Measurements from ENCODE around the gene PUM1.

Gene PUM1

GRCh38 chr1:31031330-31032143, 34.0 kb downstream of the PUM1 start:
- DNase-seq (ENCODE audit: low read depth in 2 of 2, low spot score in 1 of 2), result no peak

- DNase-seq (ENCODE audit: low read depth in 2 of 2, low spot score in 1 of 2), result no peak
Measured at GRCh38 chr1:31029026-31029425, 36.5 kb downstream of the PUM1 start.

- no peak for DNase-seq (ENCODE audit: low read depth in 2 of 2, low spot score in 1 of 2)
Measured at GRCh38 chr1:31027693-31028526, 37.6 kb downstream of the PUM1 start.

- DNase-seq (ENCODE audit: low read depth in 2 of 2, low spot score in 1 of 2), result no peak
Measured at GRCh38 chr1:31022259-31022658, 43.3 kb downstream of the PUM1 start.

- no peak for DNase-seq (ENCODE audit: low read depth in 2 of 2, low spot score in 1 of 2)
Measured at GRCh38 chr1:31020007-31020790, 45.3 kb downstream of the PUM1 start.

DNA sequence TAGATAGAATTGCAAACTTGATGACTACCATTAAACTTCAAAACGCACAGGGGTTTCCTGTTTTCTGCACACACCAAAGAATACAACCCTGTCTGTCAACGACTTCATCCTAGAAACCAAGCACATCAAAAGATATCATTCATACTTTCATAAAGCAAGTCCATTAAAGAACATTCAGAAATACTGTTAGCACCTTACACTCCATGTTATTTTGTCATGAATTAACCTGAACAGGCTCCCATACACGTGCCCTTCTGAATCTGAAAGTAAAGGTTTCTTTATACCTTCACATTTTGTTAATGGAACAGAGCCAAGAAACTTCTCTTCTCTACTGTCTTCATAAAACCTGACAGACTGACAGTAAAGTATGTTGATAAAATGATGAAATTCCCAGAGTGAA, 46.1 kb downstream of the PUM1 start:
- no peak for DNase-seq (ENCODE audit: low read depth in 2 of 2, low spot score in 1 of 2)

DNA sequence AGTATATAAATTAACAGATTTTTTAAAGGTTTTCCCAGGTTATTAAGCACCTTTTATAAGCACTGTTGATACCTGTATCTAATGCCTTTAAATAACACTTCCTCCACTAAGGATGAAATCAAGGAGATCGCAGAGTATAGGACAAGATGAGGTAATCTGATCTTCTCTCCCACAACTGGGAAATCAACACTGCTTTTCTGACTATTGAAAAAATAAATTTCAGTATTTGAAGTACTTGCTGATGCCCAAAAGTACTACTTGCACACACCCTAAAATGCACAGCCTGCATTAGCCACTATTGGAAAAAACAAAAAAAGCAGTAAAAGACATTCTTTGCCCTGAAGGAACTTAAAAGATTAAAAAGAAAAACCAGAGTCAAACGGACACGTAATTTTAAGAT, 48.6 kb downstream of the PUM1 start:
- DNase-seq (ENCODE audit: low read depth in 2 of 2, low spot score in 1 of 2), result no peak

DNA sequence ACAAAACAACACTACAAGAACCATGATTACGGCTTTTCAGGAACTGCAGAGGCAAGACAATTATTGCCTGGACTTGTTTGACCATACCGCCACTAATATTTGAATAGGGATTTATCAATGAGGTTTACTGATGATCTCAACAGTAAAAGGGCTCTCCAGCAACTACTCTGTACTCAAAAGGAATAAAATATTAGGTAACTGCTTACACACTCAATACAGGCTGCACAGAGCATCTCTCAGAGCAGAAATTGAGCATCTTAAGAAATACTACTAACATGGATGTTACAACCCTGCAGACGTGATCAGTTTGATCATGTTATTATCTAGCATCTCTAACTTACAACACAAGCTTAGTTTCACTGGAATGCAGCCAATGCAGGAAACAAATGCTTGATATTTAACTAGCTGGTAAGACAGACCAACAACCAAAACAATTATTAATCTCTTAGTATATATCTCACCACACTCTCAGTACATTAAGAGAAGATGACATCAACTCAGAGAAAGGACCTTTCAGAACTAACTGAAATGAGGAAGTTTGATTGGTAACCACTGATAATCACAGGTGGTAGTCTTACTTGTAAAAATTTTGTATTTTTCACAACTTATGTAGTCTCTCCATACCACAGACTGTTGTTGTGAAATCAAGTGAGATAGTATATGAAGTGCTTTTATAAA, 52.2 kb downstream of the PUM1 start:
- DNase-seq (ENCODE audit: low read depth in 2 of 2, low spot score in 1 of 2), result no peak

GRCh38 chr1:31012210-31012924, 53.1 kb downstream of the PUM1 start:
- no peak for DNase-seq (ENCODE audit: low read depth in 2 of 2, low spot score in 1 of 2)

- DNase-seq (ENCODE audit: low read depth in 2 of 2, low spot score in 1 of 2), result no peak
Measured at GRCh38 chr1:31011719-31012118, 53.8 kb downstream of the PUM1 start.

GRCh38 chr1:31010086-31010989, 55.2 kb downstream of the PUM1 start:
- no peak for DNase-seq (ENCODE audit: low read depth in 2 of 2, low spot score in 1 of 2)

DNA sequence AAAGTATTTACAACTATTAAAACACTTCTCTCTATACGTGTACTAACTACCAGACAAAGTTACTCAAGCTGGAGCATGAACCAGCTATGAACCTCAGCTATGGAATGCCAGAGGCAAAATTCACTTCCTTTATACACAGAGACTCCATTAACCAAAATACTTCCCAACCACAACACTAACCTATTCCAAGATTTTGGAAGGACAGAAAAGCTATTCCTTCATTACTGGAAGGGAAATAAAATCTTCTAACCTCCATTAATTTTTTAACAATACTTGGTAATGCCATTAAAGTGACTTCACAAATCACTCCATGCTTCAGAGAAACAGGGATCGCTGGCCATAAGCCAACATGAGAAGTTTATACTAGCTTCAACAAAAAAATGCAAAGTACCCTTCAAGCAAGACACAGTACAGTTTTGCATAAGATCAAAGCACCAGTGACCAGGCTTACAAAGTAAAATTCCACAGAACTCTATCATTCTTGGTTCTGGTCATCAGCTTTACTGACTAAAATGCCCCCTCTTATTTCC, 58.0 kb downstream of the PUM1 start:
- DNase-seq (ENCODE audit: low read depth in 2 of 2, low spot score in 1 of 2), result no peak

GRCh38 chr1:31006747-31007146, 58.8 kb downstream of the PUM1 start:
- no peak for DNase-seq (ENCODE audit: low read depth in 2 of 2, low spot score in 1 of 2)

- no peak for DNase-seq (ENCODE audit: low read depth in 2 of 2, low spot score in 1 of 2)
Measured at GRCh38 chr1:31005617-31006166, 59.8 kb downstream of the PUM1 start.

- DNase-seq (ENCODE audit: low read depth in 2 of 2, low spot score in 1 of 2), result no peak
Measured at GRCh38 chr1:31005198-31005597, 60.3 kb downstream of the PUM1 start.

DNA sequence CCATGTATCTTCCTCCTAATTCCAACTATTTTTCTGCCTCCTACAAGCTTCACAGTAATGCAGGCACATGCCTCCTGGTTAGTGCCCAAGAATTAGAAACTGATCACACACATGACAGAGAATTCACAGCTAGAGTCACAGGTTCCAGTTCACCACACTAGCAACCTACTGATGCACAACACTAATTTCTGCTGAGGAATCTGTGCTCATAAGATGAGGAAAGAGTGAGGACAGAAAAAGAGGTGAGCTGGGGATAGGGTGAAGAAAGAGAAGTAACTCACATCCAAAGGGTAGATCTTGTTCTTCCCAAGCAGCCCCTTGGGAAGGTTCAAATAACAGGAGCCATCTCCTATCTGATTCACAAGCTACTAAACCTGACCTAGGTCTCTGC, 61.3 kb downstream of the PUM1 start:
- DNase-seq (ENCODE audit: low read depth in 2 of 2, low spot score in 1 of 2), result no peak

DNA sequence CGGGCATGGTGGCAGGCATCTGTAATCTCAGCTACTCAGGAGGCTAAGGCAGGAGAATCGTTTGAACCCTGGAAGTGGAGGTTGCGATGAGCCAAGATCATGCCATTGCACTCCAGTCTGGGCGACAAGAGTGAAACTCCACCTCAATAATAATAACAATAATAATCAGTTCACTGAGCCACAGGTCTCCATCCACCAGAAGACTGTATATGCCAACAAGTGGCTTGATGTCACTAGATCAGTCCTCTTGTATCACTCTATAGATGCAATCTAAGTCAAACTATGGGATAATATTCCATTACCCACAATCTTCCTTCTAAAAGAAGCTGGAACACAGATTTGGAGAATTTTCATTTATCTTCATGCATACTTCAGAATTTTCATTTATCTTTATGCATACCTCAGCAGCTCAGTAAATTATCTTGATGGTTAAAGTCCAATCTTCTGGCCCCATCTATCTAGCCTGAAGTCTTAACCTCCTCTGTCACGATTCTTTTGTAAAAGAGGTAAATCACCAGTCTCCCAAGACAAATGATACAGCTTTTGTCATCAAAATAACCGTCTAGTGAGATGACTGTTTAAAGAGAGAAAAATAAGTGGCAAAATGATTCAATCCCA, 61.8 kb downstream of the PUM1 start:
- no peak for DNase-seq (ENCODE audit: low read depth in 2 of 2, low spot score in 1 of 2)

DNA sequence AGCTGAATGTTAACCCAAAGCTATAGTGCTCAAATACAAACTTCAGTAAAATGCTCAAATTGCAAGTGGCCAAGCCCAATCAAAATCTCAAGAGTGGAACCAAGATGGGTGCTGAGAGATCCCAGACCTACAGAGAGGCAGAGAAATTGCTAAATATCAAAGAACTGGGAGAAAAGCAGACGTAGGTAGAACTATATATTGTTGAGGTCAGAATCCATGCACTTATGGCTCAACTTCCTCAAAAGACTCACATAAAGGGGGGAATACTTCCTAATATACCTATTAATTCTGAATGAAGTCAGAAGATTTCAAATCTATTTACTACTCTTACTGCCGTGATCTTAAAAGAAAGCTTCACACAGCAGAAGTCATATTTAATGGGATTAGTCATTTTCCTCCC, 65.2 kb downstream of the PUM1 start:
- no peak for DNase-seq (ENCODE audit: low read depth in 2 of 2, low spot score in 1 of 2)
